Gastroesophageal sphincter (tissue), 3 donors: Measurements from ENCODE around the gene HOGA1.

Experiments
- EP300 ChIP-seq: sonication (generic); formaldehyde crosslinking; IDR thresholded peaks from one replicate; pipeline ENCODE4 v1.6.1; 2017; ENCODE audit warnings: antibody characterized with exemption, mild to moderate bottlenecking
- TF ChIP-seq, protein P1 (sequence below), 4 experiments: fragments of 200-600 bp in 2 of 4; fragments of 450-650 bp in 2 of 4; sonication (generic) in 1 of 4; IDR thresholded peaks; one replicate each; pipeline ENCODE4 v1.5.1; 2017 to 2019; ENCODE audit warnings: antibody characterized with exemption in 4 of 4, mild to moderate bottlenecking in 2 of 4, moderate library complexity in 2 of 4

DNA sequence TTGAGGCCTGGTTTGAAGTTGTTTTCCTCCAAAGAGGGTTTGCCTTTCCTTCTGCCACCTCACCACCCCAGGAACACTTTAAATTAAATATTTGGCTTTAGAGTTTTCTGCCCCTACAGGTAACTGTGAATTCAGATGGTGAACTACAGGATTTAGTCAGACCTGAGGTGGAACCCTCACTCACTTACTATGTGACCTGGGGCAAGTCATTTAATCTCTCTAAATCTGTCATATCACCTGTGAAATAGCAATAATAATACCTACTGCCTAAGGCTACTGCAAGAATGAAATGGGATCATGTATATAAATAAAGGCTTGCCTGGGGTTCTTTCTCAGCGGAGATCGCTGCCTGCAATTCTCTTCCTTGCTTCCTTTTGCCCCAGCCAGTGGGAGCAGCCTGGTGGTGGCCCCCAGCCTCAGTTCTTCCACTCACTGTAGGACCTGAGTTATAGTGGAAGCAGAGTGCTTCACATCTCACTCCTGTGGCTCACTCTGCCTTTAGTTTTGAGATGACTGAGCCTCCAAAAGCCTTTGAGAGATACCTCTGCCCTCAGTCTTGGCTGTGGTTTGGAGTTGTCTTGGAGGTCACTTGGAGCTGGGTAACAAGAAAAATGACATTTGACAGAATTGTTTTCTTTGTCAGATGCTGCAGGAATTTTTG, 17.7 kb upstream of the HOGA1 start:
- TF ChIP-seq, protein P1, sequence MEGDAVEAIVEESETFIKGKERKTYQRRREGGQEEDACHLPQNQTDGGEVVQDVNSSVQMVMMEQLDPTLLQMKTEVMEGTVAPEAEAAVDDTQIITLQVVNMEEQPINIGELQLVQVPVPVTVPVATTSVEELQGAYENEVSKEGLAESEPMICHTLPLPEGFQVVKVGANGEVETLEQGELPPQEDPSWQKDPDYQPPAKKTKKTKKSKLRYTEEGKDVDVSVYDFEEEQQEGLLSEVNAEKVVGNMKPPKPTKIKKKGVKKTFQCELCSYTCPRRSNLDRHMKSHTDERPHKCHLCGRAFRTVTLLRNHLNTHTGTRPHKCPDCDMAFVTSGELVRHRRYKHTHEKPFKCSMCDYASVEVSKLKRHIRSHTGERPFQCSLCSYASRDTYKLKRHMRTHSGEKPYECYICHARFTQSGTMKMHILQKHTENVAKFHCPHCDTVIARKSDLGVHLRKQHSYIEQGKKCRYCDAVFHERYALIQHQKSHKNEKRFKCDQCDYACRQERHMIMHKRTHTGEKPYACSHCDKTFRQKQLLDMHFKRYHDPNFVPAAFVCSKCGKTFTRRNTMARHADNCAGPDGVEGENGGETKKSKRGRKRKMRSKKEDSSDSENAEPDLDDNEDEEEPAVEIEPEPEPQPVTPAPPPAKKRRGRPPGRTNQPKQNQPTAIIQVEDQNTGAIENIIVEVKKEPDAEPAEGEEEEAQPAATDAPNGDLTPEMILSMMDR (IDR thresholded peaks at IDR 0.05): no peak
- no peak for TF ChIP-seq EP300
